ENCODE results near the gene KRT6A.
A peak's percentile ranks its signal among the peaks of the same experiment; 100 is the strongest.

Gene KRT6A

GRCh38 chr12:52524241-52524897, 31.3 kb upstream of the KRT6A start:
- DNase-seq, result no peak

- DNase-seq, result no peak
These were observed 30.8 kb upstream of the KRT6A start for GRCh38 chr12:52523824-52524223.

- no peak for DNase-seq
These were observed 29.4 kb upstream of the KRT6A start for GRCh38 chr12:52522346-52523011.

- DNase-seq, result no peak
These were observed 28.7 kb upstream of the KRT6A start for GRCh38 chr12:52521568-52522266.

- no peak for DNase-seq
These were observed 28.1 kb upstream of the KRT6A start for GRCh38 chr12:52521175-52521567.

- DNase-seq, result no peak
These were observed 27.0 kb upstream of the KRT6A start, which contains the start of gene KRT5 for GRCh38 chr12:52519826-52520662. Gene KRT5, minus strand, starts transcription at chr12:52520394. Its CDS starts 98 bp downstream, at chr12:52520296.

- no peak for DNase-seq
These were observed 26.3 kb upstream of the KRT6A start for GRCh38 chr12:52519387-52519703.

- no peak for DNase-seq
These were observed 25.7 kb upstream of the KRT6A start for GRCh38 chr12:52518574-52519386.

GRCh38 chr12:52517888-52518287, 24.8 kb upstream of the KRT6A start:
- no peak for DNase-seq

- no peak for DNase-seq
These were observed 24.2 kb upstream of the KRT6A start for GRCh38 chr12:52517005-52517835.

GRCh38 chr12:52515927-52516831, 23.1 kb upstream of the KRT6A start:
- DNase-seq, result no peak

GRCh38 chr12:52515319-52515646, 22.2 kb upstream of the KRT6A start:
- no peak for DNase-seq

- DNase-seq, result no peak
These were observed 21.6 kb upstream of the KRT6A start for GRCh38 chr12:52514471-52515318.

GRCh38 chr12:52513736-52514135, 20.7 kb upstream of the KRT6A start:
- no peak for DNase-seq

- no peak for DNase-seq
These were observed 15.2 kb upstream of the KRT6A start for GRCh38 chr12:52508211-52508610.

GRCh38 chr12:52506858-52507715, 14.0 kb upstream of the KRT6A start:
- DNase-seq, result peak in 1 of 2 donors; percentile 35

- no peak for DNase-seq
These were observed 9.8 kb upstream of the KRT6A start for GRCh38 chr12:52502877-52503276.

- no peak for DNase-seq
These were observed 8.4 kb upstream of the KRT6A start for GRCh38 chr12:52501490-52501889.

Data from CD4-positive, alpha-beta T cell treated with Interleukin-4 for 1 hour (primary cell).